SKM-1 (cell line): Measurements from ENCODE around the gene ADCY4.
A peak's percentile ranks its signal among the peaks of the same experiment; 100 is the strongest.

Experiments
- DNase-seq: peaks from one replicate; lab custom pipeline; 2025; ENCODE audit not compliant: unreplicated experiment; lab: John Stamatoyannopoulos, UW

Gene ADCY4

DNA sequence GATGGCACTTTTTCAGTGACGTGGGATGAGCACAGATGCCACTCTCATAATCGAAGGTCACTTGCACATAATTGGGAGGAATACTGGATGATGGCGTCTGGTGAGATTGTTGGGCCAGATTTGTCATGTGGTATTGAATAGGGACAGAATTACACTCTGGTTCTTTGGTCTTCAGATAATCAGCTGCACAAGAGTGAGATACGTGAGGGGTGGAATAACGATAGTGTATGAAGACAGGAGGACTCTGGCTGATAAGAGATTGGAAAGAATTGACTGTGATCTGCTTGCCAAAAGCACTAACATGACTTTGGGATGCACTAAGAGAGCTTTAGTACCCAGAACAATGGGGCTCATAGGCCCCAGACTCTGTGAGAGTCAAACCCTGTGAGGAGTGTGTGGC, 56.4 kb downstream of the ADCY4 start:
- no peak for DNase-seq

DNA sequence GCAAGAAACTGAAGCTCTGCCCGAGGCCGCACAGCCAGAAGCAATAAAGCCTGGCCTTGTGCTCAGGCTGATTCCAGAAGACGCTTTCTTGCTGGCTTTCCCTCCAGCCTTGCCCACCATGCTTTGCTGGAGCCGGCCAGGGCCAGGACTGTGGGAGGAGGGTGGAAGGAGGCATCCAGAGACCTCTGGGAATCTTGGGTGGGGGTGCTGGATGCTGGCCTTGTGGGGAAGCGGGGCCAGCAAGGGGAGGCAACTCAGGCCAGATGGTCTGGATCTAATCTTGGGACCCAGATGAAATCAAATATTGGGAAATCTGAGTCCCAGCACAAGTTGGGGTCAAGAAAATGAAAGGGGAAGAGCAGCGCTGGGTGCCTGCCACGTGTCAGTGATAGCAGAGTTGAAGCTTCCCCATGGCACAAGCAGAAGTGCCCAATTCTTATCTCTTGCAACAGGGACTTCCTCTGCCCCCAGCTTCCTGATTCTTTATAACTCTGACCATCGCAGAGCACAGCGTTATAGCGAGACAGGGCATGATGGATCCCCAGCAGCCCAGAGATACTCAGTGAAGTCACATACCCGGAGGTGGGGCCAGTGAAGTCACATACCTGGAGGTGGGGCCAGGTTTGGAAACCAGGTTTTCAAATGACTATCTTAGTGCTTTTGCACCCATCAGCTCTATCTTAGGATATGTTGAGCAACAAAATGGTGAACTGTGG, 57.1 kb downstream of the ADCY4 start:
- peak; percentile 64 for DNase-seq

DNA sequence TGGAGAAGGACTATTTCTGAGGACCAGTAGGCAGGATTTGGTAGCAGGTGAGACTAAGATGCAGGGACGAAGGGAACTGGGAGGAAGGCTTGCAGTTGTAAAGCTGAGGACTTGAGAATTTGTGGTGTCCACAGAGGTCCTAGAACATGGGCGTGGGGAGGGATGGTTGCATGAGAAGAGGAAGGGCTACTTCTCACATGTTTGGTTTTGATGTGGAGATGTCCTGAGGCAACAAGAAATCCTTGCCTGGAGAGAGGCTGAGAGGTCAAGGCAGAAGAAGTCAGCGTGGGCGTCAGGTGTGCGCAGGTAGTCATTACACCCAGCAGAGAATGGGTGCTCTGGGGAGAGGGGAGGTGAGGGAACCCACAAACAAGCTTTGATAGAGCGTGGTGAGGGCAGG, 57.8 kb downstream of the ADCY4 start:
- no peak for DNase-seq

DNA sequence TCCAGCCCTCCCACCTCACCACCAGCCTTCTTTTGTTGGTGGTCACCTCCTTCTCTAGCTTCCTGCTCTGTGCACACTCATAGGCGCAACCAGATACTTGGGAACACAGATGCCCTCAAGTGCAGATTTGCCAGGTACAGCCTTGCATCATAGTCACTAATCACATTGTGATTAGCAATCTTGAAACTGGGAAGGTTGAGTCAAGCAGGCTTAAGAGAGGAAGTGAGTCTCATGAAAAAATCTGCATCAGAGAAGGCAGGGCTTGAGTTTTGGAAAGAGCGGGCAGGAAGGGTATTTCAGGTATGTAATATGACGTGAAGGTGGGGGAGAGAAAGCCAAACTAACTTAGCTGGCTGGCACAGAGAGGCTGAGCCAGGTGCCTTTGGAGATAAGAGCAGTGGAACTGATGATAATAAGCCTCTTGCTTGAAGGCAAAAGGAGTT, 60.7 kb downstream of the ADCY4 start:
- DNase-seq = peak; percentile 14

DNA sequence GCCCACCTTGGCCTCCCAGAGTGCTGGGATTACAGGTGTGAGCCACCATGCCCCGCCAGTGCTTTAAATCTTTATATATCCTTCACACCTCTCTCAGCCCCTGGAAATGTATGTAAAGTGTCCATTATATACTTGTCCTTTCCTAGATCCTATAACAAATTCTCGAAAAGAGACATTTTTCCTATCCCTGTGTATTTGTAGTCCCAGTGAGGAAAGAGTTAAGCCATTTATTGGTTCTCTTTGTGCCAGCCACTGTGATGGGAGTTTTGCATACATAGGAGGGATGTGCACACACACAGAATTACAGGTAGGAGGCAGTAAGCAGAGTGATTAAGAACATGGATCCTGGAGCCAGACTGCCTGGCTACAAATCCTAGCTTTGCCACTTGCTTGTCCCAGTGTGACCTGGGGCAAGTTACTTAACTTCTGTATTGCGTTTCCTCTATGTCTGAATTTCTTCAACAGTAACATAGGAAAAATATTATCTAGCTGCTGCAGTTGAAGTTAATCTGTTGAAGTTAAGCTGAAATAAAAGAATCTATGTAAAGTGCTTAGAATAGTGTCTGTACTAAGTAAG, 61.4 kb downstream of the ADCY4 start:
- no peak for DNase-seq

DNA sequence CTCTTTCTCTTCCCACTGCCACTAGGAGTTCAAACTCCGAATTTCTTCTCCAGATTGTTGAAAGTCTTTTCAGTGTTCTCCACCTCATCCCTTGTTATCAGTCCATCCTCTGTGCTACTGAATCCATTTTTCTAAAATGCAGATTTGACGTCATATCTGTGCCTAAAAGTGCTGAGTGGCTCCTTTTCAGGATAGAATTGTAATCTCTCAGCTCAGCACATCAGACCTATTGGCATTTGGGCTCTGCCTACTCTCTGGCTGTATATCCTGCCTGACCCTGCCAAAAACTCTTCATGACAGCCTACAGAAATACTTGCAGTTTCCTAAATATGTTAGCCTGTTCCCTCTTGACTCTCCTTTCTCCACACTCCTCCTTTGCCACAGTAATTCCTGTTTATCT, 62.4 kb downstream of the ADCY4 start:
- no peak for DNase-seq

DNA sequence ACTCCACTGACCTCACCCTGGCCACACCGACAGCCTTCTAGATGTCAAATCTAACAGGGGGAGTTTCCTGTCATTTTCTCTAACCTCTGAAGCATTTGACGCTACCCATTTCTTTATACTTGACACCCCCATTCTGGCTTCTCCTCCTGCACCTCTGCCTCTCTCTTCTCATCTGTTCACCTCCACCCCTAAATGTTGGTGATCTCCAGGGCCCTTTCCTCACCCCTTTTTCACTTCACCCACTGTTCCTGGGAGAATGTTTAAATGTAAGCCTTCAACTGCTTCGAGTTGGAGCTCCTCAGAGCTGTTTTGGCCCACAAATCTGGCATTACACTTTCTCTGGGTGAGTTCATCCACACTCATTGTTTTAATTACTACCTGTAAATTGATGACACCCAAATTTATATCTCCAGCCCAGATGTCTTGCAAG, 63.0 kb downstream of the ADCY4 start:
- no peak for DNase-seq

DNA sequence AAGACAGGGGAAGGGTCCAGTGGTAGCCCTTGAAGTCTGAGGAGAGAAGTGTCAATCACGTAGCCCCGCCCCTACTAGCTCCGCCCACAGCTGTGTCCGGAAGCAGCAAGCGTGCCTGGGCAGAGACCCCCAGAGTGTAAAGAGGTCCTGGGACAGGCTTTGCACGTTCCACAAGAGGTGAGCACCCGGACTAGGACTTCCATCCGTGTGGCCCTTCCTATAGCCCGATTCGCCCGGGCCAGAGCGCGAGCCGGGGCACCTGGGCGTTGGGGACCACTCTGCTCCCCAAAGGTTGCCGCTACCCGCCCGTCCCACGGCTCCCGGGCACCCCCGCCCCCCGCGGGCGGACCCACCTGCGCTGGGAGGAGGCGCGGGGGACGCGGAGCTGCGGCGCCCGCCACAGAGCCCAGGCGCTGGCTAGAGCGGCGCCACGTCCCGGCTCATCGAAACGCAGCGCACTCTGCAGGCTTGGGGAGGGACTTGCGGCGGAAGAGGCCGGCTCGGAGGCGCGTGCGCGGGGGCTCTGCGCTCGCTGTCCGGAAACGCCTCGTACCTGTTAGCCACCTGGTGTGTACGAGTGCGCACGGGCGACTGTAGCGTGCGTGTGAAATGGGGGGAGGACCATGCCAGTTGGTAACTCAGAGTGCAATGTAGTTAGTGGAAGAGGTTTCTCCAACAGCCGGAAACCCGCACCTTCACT, 63.6 kb downstream of the ADCY4 start, which contains the start of gene RABGGTA:
TSS of gene RABGGTA (minus strand) at position 464 of the 700 bp plus-strand sequence. CDS start 482 bp downstream, outside the sequence.
- DNase-seq = peak; percentile 16

DNA sequence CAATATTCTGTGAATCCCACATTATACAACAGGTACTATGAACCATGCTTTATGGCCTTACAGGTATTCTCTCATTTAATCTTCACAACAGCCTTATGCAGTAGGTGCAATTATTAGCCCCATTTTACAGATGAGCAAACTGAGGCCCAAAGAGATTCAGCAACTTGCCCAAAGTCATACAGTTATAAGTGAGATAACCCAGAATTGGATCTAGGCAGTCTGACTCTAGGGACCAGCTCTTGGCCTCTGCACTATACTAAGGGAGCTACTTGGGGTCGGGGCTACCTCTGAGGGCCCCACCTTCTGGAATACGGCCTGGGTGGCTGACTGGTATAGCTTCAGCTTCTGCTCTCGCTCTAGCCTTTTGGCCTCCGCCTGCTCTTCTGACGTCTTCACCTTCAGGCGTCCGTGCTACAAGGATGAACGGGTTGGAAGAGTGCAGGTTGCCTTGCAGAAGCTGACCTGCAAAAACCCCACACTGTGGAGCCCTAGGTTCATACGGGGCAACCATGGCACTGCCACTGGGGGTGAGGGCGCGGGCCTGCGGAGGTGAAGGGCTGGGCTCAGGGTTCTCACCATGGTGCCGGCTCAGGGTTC, 64.2 kb downstream of the ADCY4 start:
- DNase-seq = no peak

DNA sequence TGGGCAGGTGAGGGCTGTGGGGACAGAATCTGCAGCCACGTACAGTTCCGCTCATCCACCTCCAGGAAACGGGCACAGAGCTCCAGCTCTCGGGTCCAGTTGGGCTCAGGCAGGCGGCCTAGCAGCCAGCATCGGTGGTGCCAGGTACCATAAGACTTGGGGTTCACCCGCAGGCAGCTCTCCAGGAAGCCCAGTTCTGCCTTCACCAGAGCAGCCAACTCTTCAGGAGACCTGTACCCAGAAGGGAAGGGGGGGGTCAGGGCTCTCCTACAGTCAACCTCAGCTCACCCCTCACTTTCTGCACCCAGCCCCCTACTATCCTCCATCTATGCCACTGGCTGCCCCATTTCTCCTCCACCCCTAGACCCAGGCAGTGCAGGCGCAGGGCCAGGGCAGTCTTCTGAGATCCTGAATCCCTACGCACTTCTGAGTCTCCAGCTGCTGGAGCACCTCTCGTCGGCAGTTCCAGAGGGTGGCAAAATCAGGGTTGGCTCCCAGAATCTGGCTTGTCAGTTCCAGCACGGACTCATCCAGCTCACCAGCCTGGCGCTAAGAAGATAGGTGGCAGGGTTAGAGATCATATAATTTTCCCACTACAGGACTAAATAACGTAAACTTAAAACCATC, 64.8 kb downstream of the ADCY4 start:
- no peak for DNase-seq

DNA sequence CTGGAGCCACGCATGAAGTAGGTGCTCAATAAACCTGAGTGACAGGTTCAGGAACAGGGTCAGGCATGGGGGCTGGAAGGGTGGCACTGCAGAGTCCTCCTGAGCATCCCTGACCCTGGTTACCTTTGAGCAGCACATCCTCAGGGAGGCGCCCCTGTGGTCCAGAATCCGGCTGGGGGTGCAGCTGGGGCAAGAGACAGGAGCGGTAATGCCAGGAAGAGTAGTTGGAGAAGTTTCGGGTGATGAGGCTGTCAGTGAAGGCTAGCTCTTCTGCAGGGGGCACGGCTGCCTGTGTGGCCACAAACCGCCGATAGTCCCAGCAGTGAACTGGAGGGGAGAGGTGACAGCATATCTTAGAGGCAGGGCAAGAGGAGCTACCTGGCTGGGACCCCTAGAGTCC, 65.5 kb downstream of the ADCY4 start:
- DNase-seq = no peak
